Measurements from ENCODE around the gene INHBE.
"Not testable (repeated sequence)": the region's sequence is repeated elsewhere in the genome, so short reads cannot be mapped to it uniquely, and the experiment has no call there.

The INHBE gene

DNA sequence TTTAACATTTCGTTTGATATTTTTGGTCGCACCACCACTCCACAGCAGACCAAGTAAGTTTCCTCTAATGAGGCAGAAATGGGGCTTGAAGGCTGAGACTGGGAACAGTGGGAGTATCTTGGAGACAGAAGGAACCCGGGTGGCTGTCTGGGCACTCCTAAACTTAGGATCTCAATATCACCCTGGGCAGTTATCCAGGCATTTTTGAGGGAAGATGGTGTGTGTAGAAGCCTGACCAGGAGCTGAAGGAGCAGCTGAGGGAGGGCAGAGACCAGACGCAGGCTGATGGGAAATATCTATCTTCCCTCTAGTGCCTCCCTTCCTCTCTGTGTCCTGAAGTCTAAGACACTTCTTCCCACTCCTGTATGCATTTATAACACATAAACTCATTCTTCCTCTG is 43.5 kb downstream of the INHBE start:
- DNase-seq: no peak
- no peaks in the 10 kb centered on the region for H3K79me1 ChIP-seq (ENCODE audit: low read length)
- no peak overlapping the region for H3K9ac ChIP-seq (ENCODE audit: low read length)
- H3K4me3 ChIP-seq (ENCODE audit: low read depth, low read length): no peak overlapping the region
- no peak overlapping the region for H2AFZ ChIP-seq (ENCODE audit: insufficient read depth, low read length, poor library complexity)
- H3K4me2 ChIP-seq (ENCODE audit: low read length): no peak overlapping the region
- H4K91ac ChIP-seq (ENCODE audit: low read depth, low read length): no peak overlapping the region
- no CpG with 5 or more reads among the region's 4 CpGs for WGBS (ENCODE audit: extremely low coverage, insufficient coverage, insufficient read length)
- H3K18ac ChIP-seq (ENCODE audit: low read length): no peak overlapping the region
- no peak overlapping the region for H3K27ac ChIP-seq (ENCODE audit: low read depth, low read length)
- no peak overlapping the region for H2AK5ac ChIP-seq (ENCODE audit: low read length)
- no peak overlapping the region for H3K4ac ChIP-seq (ENCODE audit: low read depth, low read length)
- H4K12ac ChIP-seq (ENCODE audit: low read depth, low read length): no peak overlapping the region
- H3K79me2 ChIP-seq (ENCODE audit: control insufficient read depth, insufficient read depth, low read length, poor library complexity): no peaks in the 10 kb centered on the region
- H4K8ac ChIP-seq (ENCODE audit: low read depth, low read length): no peak overlapping the region
- H3K27me3 ChIP-seq (ENCODE audit: insufficient read depth, low read length): no peaks in the 10 kb centered on the region
- no peak overlapping the region for H3K23ac ChIP-seq (ENCODE audit: low read length)
- H3K14ac ChIP-seq (ENCODE audit: low read length): no peak overlapping the region
- peaks cover 56 to 64% of the 10 kb centered on the region in 2 experiments for H3K36me3 ChIP-seq (ENCODE audit: control insufficient read depth in 1 of 2, insufficient read depth in 2 of 2, low read length in 2 of 2)
- no peak overlapping the region for H2BK120ac ChIP-seq (ENCODE audit: insufficient read depth, low read length, poor library complexity)
- no peaks in the 10 kb centered on the region for H3K4me1 ChIP-seq (ENCODE audit: control insufficient read depth in 1 of 2, insufficient read depth in 2 of 2, low read length in 2 of 2)
- no peaks in the 10 kb centered on the region for H3K9me3 ChIP-seq (ENCODE audit: insufficient read depth, low read depth, low read length)
- H2BK5ac ChIP-seq (ENCODE audit: low read depth, low read length, poor library complexity): no peak overlapping the region
- no peak overlapping the region for H2BK12ac ChIP-seq (ENCODE audit: low read length)

DNA sequence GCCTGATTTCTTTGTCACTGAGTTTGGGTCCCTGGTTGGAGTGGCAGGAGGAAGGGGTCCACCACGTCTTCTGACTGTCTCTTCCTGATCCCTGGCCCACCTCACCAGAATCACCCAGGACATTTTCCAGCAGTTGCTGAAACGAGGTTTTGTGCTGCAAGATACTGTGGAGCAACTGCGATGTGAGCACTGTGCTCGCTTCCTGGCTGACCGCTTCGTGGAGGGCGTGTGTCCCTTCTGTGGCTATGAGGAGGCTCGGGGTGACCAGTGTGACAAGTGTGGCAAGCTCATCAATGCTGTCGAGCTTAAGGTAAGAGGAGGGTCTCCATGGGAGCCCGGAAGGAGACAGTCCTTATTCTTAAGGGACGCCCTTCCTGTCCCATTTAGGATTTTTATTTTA is 45.1 kb downstream of the INHBE start:
- Histone ChIP-seq H3K9me3 (ENCODE audit: insufficient read depth, low read depth, low read length) (no peaks in the 10 kb centered on the region), H3K4me2 (ENCODE audit: low read length) (no peak overlapping the region), H3K4ac (ENCODE audit: low read depth, low read length) (no peak overlapping the region), H3K23ac (ENCODE audit: low read length) (no peak overlapping the region), H2BK5ac (ENCODE audit: low read depth, low read length, poor library complexity) (no peak overlapping the region), H2BK120ac (ENCODE audit: insufficient read depth, low read length, poor library complexity) (no peak overlapping the region), H3K79me1 (ENCODE audit: low read length) (no peaks in the 10 kb centered on the region), H3K4me1 (ENCODE audit: control insufficient read depth in 1 of 2, insufficient read depth in 2 of 2, low read length in 2 of 2) (no peaks in the 10 kb centered on the region), H4K8ac (ENCODE audit: low read depth, low read length) (no peak overlapping the region), H4K12ac (ENCODE audit: low read depth, low read length) (no peak overlapping the region), H3K79me2 (ENCODE audit: control insufficient read depth, insufficient read depth, low read length, poor library complexity) (no peaks in the 10 kb centered on the region), H3K18ac (ENCODE audit: low read length) (no peak overlapping the region), H3K27me3 (ENCODE audit: insufficient read depth, low read length) (no peaks in the 10 kb centered on the region), H3K36me3 (ENCODE audit: control insufficient read depth in 1 of 2, insufficient read depth in 2 of 2, low read length in 2 of 2) (peaks cover 58 to 72% of the 10 kb centered on the region in 2 experiments), H3K14ac (ENCODE audit: low read length) (no peak overlapping the region), H3K9ac (ENCODE audit: low read length) (no peak overlapping the region), H4K91ac (ENCODE audit: low read depth, low read length) (no peak overlapping the region), H2BK12ac (ENCODE audit: low read length) (no peak overlapping the region), H3K4me3 (ENCODE audit: low read depth, low read length) (no peak overlapping the region), H3K27ac (ENCODE audit: low read depth, low read length) (no peak overlapping the region), H2AFZ (ENCODE audit: insufficient read depth, low read length, poor library complexity) (no peak overlapping the region), H2AK5ac (ENCODE audit: low read length) (no peak overlapping the region)
- no CpG with 5 or more reads among the region's 11 CpGs for WGBS (ENCODE audit: extremely low coverage, insufficient coverage, insufficient read length)
- no peak for DNase-seq

DNA sequence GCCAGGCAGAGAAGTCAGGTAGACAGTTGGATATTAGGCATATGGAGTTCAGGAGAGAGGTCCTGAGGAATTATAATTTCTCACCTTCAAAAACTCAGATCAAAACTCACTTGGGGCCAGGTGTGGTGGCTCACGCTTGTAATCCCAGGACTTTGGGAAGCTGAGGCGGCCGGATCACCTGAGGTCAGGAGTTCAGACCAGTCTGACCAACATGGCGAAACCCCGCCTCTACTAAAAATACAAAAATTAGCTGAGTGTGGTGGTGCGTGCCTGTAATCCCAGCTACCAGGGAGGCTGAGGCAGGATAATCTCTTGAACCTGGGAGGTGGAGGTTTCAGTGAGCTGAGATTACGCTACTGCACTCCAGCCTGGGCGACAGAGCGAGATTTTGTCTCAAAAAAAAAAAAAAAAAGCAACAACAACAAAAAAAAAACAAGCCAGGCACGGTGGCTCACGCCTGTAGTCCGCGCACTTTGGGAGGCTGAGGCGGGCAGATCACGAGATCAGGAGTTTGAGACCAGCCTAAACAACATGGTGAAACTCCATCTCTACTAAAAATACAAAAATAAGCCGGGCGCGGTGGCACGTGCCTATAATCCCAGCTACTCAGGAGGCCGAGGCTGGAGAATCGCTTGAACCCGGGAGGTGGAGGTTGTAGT is 47.3 kb downstream of the INHBE start:
- H3K79me1 ChIP-seq (ENCODE audit: low read length); H3K4me1 ChIP-seq (ENCODE audit: control insufficient read depth in 1 of 2, insufficient read depth in 2 of 2, low read length in 2 of 2); H3K14ac ChIP-seq (ENCODE audit: low read length); H2BK12ac ChIP-seq (ENCODE audit: low read length); H3K9me3 ChIP-seq (ENCODE audit: insufficient read depth, low read depth, low read length); H3K18ac ChIP-seq (ENCODE audit: low read length); H3K23ac ChIP-seq (ENCODE audit: low read length); DNase-seq; H4K12ac ChIP-seq (ENCODE audit: low read depth, low read length); H4K8ac ChIP-seq (ENCODE audit: low read depth, low read length); H3K9ac ChIP-seq (ENCODE audit: low read length); H3K4ac ChIP-seq (ENCODE audit: low read depth, low read length); H2AFZ ChIP-seq (ENCODE audit: insufficient read depth, low read length, poor library complexity); H3K79me2 ChIP-seq (ENCODE audit: control insufficient read depth, insufficient read depth, low read length, poor library complexity); H2BK5ac ChIP-seq (ENCODE audit: low read depth, low read length, poor library complexity); H2BK120ac ChIP-seq (ENCODE audit: insufficient read depth, low read length, poor library complexity); H2AK5ac ChIP-seq (ENCODE audit: low read length); H3K4me3 ChIP-seq (ENCODE audit: low read depth, low read length); H4K91ac ChIP-seq (ENCODE audit: low read depth, low read length); H3K27ac ChIP-seq (ENCODE audit: low read depth, low read length); H3K4me2 ChIP-seq (ENCODE audit: low read length); H3K27me3 ChIP-seq (ENCODE audit: insufficient read depth, low read length): not testable (repeated sequence)
- H3K36me3 ChIP-seq (ENCODE audit: control insufficient read depth in 1 of 2, insufficient read depth in 2 of 2, low read length in 2 of 2): peaks cover 58 to 70% of the 10 kb centered on the region in 2 experiments
- WGBS (ENCODE audit: extremely low coverage, insufficient coverage, insufficient read length): no CpG with 5 or more reads among the region's 22 CpGs

DNA sequence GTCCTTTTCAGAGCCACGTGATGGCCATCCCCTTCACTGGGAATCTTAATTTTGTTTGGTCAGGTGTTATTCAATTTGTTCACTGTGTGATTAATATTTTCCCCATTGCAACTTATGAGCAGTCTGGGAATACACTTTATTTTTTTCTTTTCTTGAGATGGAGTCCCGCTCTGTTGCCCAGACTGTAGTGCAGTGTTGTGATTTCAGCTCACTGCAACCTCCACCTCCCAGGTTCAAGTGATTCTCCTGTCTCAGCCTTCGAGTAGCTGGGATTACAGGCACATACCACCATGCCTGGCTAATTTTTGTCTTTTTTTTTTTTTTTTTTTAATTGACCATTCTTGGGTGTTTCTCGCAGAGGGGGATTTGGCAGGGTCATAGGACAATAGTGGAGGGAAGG is 51.4 kb downstream of the INHBE start:
- not testable (repeated sequence) for H3K4me1 ChIP-seq (ENCODE audit: control insufficient read depth in 1 of 2, insufficient read depth in 2 of 2, low read length in 2 of 2); H4K8ac ChIP-seq (ENCODE audit: low read depth, low read length); H3K23ac ChIP-seq (ENCODE audit: low read length); H3K27ac ChIP-seq (ENCODE audit: low read depth, low read length); H3K14ac ChIP-seq (ENCODE audit: low read length); H2BK5ac ChIP-seq (ENCODE audit: low read depth, low read length, poor library complexity); H3K27me3 ChIP-seq (ENCODE audit: insufficient read depth, low read length); H3K9ac ChIP-seq (ENCODE audit: low read length); DNase-seq; H3K9me3 ChIP-seq (ENCODE audit: insufficient read depth, low read depth, low read length); H3K4ac ChIP-seq (ENCODE audit: low read depth, low read length); H4K91ac ChIP-seq (ENCODE audit: low read depth, low read length); H4K12ac ChIP-seq (ENCODE audit: low read depth, low read length); H2AK5ac ChIP-seq (ENCODE audit: low read length); H3K79me1 ChIP-seq (ENCODE audit: low read length); H3K18ac ChIP-seq (ENCODE audit: low read length); H2BK12ac ChIP-seq (ENCODE audit: low read length); H2AFZ ChIP-seq (ENCODE audit: insufficient read depth, low read length, poor library complexity); H2BK120ac ChIP-seq (ENCODE audit: insufficient read depth, low read length, poor library complexity); H3K4me2 ChIP-seq (ENCODE audit: low read length); H3K79me2 ChIP-seq (ENCODE audit: control insufficient read depth, insufficient read depth, low read length, poor library complexity); H3K4me3 ChIP-seq (ENCODE audit: low read depth, low read length)
- WGBS (ENCODE audit: extremely low coverage, insufficient coverage, insufficient read length): no CpG with 5 or more reads among the region's 4 CpGs
- peaks cover 60 to 61% of the 10 kb centered on the region in 2 experiments for H3K36me3 ChIP-seq (ENCODE audit: control insufficient read depth in 1 of 2, insufficient read depth in 2 of 2, low read length in 2 of 2)

Data from trophoblast cell (in vitro differentiated cells and primary cell).